GM19467 (cell line): ENCODE results near the gene KLK8.

ENCODE experiments used
- ATAC-seq: cut with Tn5 transposase; IDR thresholded peaks from one replicate; pipeline ENCODE4 v1.9.1; 2021; ENCODE audit warnings: mild to moderate bottlenecking, moderate library complexity; ENCODE audit not compliant: unreplicated experiment

The KLK8 gene

DNA sequence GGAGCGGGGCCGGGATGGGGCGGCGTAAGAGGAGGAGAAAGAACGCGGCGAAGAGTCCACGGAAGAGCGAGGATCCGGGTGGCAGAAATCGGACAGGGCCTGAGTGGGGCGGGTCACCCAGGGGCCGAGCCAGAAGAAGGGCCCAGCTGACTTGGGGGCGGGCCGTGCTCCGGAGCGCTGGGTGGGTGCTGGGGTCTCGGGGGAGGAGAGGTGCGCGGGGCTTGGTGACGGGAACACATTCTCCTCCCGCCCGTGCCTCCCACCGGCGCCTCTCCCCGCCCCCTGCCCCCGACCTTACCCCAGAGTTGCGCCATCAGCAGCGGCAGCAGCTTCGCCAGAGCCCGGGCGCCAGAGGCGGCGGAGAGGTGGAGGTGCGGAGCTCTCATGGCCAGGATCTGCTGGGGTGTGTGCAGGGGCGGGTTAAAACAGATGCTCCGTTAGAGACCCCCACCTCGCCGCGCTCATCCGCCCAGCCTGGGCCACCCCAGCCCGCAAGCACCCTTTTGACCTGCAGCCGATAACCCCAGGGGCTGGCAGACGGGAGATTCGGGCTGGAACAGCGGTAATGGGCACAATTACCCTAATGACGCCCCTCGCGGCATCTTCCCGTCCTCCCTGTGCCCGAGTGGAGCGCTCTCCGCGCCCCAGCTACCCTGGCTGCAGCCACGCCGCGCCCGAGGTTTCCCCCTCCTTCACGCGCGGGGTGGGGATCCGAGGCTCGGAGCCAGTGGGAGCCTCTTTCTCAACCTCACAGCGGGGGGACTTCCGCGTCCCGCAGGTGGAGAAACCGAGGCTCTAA lies 17.5 kb upstream of the KLK8 start:
- ATAC-seq, result no peak

DNA sequence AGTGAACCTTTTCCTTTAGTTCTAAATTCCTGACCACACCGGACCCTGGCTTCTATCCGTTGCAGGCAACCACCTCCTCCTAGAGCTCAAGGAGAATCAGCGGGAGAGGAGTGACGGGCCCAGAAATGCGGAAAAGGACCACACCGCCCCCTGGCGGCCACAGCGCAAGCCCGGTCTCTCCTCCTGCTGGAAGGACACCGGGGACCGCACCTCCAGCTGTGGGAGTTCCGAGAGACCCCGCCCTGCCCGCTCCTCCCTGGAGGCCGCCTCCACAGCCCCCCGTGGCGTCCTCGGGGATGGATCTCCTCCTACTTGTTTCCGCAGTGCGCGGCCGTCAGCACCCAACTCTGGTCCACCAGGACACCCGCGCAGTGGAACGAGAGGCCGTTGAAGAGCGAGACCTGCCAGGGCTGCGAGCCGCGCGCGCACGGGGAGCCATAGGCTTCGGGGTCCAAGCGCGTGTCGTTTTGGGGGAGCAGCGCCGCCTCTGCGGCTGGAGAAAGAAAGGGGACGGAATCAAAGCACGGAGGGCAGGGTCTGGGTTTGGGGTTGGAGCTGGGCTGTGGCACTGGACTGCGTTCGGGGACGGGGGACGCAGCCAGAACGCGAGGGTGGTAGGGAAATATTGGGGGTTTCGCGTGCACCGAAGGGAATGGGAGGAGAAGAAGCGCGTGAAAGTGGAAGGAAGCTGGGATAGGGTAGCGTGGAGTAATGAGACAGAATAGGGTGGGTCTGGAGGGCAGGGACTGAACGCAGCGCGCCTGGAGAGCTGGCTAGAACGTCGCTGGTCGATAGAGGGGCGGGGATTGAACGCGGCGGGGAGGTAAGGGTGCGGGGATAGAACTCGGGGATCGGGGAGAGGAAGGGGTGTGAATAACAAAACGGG lies 15.6 kb upstream of the KLK8 start:
- no peak for ATAC-seq

DNA sequence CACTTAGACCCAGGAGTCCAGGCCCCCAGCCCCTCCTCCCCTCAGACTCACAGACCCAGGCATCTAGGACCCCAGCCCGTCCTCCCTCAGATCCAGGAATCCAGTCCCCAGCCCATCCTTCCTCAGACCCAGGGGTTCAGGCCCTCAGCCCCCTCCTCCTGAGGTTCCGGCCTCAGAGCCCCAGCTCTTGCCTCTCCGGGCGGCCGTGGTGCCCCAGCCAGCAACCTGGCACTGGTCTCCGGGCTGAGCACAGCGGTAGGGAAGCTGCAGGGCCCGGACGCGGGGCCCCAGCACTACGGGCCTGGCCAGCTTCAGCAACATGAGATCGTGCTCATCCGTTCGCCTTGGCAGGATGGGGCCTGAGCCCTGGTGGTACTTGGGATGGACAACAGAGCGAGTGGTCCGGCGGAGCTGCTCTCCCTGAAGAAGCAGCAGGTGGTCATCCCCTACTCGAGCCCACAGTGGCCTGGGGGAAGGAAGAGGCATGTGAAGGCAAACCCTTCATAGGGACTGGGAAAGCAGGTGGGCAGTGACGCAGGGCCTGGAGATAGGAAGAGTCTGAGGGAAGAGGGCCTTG lies 14.4 kb upstream of the KLK8 start:
- ATAC-seq, result no peak

DNA sequence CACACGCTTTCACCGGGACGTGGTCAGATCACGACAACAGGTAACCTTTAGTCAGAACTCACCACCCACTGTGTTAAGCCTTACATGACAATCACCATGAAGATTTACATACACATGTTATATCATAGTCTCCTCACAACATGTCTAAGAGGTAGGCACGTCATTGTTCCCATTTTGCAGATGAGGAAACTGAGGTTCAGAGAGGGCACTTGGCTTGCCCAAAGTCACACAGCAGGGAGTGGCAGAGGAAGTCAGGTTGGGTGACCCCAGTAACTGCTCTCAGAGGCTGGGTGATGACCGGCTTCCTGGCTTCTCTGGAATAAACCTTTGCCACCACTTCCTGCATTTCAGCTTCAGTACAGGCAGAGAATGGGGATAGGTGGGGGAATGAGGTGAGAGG lies 12.8 kb upstream of the KLK8 start:
- ATAC-seq, result no peak

DNA sequence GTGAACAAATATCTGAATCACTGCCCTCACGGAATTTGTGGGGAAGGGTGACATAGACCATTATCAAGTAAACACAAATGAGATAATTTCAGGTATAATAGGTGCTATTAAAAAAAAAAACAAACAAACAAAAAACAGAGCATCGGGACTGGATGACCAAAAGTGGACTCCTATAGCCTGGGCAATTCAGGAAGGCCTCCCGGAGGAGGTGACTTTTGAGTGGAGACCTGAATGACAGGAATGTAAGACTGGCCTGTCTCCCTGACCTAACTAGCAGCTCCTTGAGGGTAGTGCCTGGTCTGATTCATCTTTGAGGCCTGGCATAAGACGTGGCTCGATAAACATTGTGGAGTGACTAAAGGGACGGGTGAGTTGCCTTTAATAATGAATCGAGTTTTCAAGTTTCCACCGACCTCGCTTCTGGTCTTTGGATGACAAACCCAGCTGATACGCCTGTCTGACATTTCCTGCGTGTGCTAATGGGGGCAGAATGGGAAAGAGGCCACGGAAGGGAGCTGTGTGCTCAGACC lies 11.3 kb upstream of the KLK8 start:
- ATAC-seq, result no peak

DNA sequence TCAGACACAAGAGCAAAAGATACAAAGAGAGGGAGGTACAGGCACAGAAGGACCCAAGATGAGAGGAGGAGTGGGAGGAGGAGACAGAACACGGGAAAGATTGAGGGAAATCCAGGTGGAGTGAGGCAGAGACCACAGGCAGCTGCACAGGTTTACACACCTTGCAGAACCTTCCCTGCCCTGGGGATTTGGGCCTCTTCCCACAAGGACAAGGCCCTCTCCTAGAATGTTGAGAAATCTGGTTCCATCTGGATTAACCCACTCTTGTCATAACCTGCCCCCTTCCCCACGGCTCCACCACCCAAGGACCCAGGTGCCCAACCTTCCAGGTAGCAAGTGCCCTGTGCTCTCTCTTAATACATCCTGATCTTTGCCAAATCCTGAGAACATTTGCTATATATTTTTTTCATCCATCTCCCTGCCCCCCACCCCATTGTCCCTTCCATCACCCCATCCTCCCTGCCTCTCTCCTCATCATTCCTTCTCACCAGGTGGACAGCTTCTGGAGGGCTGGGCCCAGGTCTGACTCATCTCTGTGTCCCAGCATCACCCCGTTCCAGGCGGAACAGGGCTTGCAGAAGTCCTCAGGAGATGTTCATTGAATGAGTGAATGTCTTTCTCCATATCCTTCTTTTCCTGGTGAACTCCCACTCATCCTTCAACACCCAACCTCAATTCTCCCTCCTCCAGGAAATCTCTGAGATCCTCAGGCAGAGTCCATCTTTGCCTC lies 8.8 kb upstream of the KLK8 start:
- ATAC-seq, result no peak

DNA sequence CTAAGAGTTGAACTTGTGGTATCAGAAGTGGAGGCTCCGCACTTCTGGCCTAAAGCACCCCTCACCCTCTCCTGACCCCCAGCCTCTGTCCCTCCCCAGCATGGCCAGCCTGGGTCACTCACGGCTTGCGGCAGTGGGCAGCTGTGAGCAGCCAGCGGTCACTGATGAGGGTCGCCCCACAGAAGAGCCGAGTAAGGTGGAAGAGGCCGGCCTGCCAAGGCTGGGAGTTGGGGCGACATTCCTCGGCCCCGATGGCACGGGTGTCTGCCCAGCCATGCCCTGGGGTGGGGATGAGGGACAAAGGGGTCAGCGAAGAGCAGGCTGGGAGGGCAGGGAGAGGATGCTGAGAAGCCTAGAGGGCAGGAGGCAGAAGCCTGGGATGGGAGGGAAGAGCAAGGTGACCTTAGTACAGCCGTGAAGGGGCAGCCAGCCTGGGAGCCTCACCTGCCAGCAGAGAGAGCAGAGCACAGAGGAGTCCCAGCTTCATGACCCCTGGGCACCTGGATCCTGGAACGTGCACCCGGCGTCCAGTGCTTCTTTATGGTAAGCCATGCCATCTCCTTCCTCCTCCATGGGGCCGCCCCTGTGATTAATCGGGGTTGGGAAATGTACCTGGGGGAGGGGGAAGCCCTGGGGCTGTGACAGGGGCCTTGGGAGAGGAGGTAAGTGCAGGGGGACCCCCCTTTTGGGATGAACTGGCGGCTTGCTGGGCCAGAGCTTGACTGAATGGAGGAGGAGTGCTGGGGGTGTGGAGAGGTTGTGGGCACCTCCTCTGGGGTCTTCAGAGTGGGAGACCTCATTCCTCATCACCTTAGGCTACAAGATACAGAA lies 7.9 kb upstream of the KLK8 start:
- ATAC-seq, result no peak

DNA sequence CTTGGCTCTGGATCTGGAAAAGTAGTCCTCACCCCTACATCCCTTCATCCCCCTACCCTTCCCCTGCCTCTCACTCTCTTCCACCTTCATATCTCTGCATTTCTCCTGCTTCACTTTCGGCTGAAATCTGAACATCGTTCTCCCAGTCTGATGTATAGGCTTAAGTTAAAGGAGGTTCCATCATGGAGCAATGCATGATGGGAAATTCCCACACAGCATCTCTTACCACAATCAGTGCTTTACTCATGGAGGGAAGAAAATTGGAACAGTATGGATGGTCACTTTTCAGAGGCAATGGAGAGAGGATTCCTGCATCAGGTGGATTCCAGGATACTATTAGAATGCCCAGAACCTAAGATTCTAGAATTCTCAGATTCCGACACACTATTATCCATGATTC lies 6.1 kb upstream of the KLK8 start:
- no peak for ATAC-seq

DNA sequence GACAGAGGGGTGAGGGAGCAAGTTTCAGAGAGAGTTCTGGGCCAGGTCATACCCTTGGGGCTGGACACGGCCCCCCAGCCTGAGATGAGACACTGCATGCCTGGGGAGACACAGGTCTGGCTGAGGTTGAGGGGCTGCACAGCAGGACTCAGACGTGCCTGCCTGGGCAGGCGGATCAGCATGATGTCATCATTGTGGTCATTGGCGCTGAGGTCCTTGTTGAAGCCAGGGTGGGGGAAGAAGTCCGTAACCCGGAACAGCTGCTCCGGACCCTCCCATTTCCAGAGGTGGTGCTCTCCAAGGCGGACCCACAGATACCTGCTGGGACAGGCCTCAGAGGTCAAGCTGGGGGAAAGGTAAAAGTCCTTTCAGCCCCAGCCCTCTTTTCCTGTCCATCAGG lies 5.0 kb upstream of the KLK8 start:
- ATAC-seq, result no peak

DNA sequence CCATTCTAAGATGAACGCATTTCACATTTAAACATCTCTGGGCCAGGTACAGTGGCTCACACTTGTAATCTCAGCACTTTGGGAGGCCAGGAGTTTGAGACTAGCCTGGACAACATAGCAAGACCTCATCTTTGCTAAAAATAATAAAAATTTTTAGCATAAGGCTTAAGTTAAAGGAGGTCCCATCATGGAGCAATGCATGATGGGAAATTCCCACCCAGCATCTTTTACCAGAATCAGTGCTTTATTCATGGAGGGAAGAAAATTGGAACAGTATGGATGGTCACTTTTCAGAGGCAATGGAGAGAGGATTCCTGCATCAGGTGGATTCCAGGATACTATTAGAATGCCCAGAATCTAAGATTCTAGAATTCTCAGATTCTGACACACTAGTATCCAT lies 3.8 kb upstream of the KLK8 start:
- no peak for ATAC-seq

DNA sequence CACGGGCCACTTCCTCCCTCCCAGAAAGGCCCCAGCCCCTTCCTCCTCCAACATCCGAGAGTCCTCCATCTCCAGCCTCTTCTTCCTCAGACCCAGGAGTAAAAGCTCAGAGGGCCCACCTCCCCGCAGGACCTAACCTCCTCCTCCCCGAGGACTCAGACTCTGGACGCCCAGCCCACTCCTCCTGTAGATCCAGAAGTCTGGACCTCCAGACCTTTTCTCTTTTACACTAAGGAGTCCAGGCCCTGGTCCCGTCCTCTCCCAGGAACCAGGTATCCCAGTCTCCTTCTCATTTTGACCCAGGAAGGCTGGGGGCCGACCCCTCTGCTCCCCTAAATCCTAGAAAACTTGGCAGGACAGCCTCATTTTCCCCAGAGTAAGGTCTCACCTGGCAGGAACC lies 1.9 kb upstream of the KLK8 start:
- ATAC-seq, result no peak

DNA sequence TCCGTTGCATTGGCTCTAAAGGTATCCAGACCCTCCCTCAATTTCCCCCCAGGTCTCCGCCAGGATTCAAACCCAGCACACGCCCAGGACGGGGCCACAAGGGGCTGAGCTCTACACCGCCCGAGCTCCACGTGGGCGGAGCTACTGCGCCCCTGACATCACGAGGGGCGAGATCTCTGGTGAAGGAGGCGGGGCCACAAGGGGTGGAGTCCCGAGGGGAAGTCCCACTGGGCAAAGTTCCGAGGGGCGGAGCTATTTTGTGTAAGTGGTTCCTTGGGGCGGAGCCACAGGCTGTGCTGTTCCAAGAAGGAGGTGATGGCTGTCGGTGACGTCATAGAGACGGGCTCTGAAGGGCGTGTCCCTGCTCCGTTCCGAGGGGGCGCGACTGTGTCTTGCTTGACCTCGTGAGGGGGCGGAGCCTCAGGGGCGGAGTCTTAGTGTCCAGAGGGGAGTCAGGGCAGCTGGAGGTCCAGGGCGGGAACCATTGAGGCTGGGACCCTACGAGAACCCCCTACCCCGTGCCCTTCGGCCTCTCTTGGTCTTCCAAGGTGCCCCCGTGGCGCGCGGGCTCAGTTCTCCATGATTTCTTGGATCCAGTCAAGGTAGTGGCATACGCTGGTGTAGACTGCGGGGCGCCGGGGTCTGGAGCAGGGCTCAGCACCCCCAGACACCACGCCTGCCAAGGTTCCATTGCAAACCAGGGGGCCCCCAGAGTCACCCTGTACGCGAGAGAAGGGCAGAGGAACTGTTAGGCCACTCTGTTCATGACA lies 1.3 kb upstream of the KLK8 start:
- ATAC-seq, result no peak

DNA sequence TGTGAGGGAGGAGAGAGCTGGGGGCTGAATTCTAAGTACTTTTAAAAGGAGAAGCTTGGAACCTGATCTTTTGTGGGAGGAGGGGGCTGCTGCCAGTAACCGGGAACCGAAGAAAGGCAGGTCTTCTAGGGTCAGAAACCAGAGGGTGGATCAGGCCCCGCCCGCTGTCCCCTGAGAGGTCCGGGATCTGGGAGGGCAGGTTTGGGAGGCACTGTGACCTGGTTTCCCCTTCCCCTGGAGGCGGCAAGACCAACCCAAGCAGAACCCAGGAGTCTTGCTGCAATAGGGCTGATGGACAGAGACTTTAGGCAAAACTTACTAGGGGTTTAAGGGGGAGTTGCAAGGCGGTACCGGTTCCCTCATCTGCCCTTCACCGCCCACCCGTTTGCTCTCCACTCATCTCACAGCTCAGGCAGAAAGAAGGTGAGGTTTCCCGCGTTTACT lies 707 bp upstream of the KLK8 start:
- no peak for ATAC-seq

DNA sequence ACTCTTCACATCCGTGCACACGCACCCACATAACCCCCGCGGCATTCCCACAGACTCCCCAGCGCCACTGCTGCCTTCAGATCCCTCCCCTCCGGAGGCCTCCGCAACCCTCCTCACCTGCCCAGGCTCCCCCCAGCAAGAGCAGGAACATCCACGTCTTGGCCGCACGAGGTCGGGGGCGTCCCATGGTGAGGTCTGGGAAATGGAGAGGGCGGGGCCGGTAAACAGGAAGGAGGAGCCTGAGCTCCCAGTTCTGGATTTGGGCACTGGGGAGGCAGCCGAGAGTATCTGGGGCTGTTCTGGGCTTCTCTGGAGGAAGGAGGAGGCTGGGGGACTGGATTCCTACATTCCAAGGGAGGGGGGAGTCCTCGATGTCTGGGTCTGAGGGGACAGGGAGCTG lies 423 bp downstream of the KLK8 start:
- ATAC-seq, result no peak

DNA sequence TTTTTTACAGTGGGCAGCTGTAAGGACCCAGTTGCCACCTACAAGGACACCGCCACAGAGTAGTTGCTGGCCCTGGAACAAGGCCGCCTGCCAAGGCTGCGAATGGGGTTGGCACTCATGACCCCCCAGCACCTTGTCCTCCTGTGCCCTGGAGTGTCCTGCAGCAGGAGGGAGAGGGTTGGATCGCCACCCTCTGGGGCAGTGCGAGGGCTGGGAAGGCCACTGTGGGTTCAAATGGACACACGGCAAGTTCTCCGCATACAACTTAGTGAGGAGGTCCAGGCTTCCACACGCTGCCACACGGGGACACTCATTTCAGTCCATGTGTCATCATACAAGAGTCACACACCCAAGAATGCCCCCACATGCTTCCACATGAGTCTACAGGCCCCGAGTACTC lies 978 bp downstream of the KLK8 start:
- ATAC-seq, result no peak

DNA sequence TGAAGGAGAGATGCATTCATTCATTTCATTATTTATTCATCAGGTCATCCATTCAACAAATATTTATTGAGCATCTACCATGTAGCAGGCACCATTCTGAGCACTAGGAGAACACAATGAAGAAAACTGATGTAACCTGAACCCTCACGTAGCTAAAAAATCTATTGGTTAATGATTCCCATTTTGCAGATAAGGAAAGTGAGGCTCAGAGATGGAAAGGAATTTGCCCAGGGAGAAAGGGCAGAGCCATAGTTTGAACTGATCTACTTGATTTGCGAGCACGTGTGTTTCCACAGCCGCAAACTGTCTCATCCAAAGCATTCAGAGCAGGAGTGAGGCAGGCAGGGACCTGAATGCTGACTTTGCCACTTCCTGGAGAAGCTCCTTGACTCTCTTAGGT lies 2.7 kb downstream of the KLK8 start:
- no peak for ATAC-seq

DNA sequence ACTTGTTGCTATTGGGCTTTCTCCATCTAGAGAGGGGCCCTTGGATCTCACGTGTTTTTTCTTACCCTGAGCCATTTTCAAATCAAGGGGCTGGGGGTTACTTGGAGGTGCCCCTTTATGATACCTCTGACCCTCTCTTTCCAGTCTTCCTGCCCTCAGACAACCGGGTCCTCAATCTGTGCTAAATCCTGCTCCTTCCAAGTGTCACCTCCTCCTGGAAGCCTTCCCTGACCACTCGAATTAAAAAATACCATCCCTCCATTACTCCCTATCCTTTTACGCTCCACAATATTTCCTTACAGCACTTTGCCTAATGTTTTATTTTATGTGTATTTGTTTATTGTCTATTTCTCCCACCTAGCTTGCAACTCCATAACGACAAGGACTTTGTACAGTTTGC lies 3.3 kb downstream of the KLK8 start:
- no peak for ATAC-seq

DNA sequence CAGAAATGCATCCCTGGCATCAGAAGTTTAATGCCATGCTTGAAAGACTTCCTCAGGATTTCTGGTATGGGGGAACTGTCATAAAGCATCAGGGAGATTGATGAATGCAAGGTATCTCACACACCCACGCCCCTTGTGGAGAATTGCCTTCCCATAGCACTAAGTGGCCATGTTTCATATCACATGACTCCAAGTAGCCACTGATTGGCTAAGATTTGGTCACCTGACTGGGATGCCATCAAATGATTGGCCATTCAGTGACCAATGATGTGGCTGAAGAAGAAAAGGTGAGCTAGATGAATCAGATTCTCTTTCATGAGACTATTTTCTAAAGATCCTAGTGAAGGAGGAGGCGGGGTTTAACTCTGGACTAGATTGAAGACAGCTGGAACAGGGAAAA lies 7.3 kb downstream of the KLK8 start:
- no peak for ATAC-seq

DNA sequence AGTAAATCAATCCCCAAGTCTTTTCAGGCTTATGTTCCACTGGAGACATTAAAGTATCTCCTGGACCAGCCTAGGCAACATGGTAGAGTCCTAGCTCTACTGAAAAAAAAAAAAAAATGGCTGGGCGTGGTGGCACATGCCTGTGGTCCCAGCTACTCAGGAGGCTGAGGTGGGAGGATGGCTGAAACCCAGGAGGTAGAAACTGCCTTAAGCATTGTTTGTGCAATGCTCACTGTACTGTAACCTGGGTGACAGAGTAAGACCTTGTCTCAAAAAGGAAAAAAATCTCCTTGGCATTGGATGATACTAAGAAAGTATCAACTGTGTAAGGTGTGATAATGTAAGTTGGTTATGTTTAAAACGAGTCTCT lies 8.8 kb downstream of the KLK8 start:
- ATAC-seq, result no peak
